HG02763 (cell line): ENCODE measurements around the gene DCAF7.
A peak's percentile ranks its signal among the peaks of the same experiment; 100 is the strongest.

ENCODE experiments used
- ATAC-seq: cut with Tn5 transposase; IDR thresholded peaks from one replicate; pipeline ENCODE4 v1.9.1; 2021; ENCODE audit warnings: mild to moderate bottlenecking, moderate library complexity; ENCODE audit not compliant: unreplicated experiment

Gene DCAF7

DNA sequence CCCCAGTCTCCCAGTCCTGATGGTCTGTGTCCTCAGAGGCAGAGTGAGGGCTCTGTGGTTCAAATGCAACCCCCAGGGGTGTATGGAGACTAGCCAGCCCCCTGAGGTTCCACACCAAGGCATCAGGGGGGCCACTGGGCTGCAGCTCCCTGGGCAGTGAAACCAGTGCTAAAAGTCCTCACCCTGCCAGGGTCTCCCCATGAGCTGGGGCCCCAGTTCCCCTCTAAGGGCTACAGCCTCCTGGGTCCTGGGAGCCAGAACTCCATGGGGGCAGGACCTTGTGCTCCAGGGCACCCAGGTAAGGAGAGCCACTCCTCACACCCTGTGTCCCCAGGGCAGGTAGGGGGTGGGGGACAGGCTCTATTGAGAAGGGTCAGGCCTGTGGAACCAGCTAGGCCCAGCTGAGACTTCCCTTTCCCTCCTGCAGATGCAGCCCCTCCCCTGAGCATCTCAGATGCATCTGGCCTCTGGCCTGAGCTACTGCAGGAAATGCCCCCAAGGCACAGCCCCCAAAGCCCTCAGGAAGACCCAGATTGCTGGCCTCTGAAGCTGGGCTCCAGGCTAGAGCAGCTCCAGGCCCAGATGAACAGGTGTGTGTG lies 6.4 kb upstream of the DCAF7 start:
- ATAC-seq = no peak

DNA sequence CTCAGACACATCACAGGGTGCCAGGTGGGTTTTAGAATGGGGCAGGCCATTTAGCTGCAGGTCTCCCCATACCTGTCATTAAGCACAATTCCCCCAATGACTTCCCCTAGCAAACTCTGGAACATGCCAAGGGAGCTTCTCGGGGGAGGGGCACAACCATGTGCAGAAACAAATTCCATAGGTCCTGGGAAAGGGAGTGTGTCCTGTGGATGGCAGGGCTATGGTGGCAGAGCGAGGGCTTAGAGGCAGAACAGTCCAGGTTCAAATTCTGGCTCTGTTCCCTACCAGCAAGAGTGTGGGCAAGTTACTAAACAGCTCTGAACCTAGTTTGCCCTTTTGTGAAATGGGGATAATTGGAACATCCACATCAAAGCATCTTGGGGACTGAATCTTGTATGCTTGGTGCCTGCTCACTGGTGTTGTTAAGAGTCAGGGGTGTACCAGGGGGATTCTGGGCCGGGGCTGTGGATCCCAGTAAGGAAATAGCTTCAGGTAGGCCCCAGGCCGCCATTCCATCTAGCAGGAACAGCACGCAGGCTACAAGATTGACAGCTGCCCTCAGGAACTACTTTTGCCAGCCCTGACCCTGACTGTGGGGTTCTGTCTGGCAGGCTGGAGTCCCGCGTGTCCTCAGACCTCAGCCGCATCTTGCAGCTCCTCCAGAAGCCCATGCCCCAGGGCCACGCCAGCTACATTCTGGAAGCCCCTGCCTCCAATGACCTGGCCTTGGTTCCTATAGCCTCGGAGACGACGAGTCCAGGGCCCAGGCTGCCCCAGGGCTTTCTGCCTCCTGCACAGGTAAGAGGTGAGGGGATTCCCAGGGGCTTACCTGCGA lies 5.6 kb upstream of the DCAF7 start:
- ATAC-seq = no peak

DNA sequence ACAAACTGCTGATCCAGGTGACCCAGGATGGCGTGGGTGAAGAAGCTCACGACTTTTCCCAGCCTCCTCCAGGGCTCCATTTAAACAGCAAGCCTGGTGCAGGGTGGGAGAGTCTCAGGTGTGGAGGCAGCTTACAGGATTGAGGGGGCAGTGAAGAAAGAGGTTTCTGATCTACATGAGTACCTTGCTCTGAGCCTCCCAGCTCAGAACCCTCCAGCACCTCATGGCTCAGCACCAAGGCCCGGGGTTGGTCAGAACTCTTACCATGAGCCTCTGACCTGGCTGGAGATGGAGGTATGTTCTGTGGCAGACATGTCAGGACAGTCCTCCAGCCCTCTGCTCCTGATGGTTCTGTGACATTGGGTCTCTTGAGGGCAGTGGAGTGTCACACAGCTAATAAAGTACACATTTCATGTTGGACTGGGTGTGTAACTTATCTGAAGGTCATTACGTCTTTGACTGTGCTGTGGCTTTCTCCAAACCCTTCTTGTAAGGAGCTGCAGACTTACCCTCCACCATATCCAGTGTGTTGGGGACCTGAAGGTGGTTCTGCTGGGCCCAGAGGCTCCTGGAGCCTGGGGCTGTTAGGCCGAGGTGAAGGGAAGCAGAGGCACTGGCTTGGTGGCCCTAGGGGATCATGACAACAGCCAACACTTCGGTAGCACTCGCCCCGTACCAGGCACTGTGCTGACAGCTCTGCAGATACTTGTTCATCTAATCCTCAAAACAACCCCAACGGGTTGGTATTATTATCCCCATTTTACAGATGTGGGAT lies 3.8 kb upstream of the DCAF7 start:
- ATAC-seq = no peak

DNA sequence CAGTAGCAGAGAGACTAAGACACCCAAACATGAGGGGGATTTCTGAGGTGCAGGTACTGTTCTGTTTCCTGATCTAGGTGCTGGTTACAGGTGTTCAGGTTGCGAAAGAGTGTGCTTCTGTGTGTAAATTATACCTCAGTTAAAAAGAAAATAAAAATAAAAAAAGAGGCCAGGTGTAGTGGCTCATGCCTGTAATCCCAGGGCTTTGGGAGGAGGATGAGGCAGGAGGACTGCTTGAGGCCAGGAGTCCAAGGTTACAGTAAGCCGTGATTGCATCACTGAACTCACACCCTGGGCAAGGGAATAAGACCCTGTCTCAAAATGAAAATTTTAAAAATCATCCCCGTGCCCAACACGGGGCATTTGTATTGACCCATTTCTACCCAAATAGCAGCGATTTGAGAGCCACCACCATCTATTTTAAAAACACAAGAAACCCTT lies 3.2 kb upstream of the DCAF7 start:
- no peak for ATAC-seq

DNA sequence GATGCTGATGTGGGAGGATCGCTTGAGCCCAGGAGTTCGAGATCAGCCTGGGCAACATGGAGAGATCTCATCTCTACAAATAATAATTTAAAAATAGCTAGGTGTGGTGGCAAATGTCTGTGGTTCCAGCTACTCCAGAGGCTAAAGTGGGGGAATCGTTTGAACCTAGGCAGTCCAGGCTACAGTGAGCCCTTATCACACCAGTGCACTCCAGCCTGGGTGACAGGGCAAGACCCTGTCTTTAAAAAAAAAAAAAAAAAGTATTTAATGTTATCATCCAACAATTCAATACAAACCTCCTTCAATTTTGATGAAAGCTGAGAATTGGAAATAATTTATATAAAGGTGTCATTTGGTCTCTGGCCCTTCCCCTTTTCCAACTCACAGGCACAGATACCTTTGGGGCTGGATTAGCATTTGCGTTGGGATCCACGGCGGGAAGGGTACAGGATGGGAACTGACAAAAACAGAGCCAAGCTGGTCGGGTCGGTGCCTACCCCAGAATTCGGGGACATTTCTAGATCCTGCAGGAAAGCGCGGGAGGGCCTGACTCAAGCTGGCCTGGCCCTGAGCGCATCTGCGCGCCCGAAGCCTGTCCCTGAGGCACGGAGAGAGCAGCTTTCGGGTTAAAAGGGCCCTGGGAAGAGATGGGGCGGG lies 860 bp upstream of the DCAF7 start:
- peak; percentile 18 for ATAC-seq

DNA sequence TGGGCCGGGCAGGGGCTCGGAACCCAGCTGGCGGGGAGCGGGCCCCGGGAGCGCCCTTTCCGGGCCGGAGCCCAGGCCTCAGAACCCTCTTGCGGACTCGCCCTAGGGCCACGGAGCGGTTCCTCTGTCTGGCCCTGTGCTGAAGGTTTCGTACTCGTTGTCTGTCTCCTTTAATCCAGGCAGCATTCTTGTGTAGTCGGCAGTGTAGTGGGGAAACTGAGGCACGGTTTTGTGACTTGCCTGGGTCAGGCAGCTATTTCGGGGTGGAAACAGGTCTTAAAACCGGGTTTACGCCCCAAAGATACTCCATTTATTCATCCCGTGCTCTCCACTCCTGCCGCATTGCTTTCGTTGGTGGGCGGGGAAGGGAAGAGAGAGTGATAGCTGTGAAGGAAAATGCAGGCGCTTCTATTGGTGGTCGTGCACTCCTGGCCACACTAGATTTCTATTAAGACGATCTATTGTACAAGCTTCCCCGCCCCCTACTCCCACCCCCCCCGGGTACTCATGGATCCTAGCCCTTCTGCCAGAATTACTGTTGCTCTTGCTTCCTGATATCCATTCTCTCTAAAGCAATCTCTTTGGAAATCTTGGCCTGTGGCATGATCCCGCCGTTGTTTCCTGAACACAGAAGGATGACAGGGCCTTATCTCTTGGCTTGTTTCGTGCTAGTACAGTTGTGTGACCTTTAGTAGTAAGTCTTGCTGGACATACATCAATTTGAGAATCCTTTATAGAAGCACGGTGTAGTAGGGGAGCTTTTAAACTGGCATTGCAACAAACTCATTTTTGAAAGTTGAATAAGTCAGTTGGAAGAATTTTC lies 751 bp downstream of the DCAF7 start:
- no peak for ATAC-seq

DNA sequence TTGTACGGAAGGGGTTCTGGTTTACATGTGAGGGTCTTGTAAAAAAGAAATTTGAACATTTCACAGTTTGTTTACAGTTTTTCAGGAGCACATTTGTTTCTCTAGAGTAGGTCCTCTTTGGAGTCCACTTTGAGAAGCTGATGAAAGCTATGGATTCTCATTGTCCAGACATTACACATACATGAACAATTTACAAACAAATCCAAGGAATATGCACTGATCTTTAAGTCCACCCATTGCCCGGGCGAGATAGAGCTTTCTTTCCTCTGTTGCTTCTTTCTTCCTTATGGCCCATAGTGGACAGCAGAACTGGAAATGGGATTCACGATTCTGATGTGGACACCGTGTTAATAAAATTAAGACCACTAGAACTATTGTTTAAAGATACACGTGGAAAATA lies 1.9 kb downstream of the DCAF7 start:
- ATAC-seq = no peak

DNA sequence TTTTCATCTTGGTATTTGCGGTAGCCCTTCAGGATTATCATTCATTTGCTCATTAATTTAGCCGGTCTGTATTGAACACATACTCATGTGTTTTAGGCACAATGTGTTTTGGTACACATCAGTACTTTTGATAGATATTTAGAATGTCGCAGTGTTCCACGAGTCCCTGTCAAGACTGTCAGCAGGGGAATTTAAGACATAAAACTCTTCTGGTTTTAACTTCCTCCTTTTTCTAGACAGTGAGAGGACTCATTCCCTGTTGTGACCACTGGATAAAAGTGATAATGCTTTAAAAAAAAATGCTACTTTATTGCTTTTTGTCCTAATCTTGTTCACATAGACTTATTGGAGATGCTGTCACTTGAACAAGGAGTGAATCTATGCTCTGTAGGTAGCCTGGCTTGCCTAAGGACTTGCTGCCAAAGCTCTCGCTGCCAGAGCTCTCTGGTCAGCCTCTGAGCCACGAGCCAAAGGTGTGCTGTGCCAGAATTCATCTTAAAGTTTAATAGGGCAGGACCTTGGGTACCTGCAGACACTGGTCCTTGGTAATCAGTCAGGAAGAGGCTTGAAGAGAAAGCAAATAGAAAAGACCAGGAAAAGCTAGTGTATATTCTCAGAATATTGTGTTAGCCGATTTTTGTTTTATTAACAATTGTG lies 5.4 kb downstream of the DCAF7 start:
- no peak for ATAC-seq

DNA sequence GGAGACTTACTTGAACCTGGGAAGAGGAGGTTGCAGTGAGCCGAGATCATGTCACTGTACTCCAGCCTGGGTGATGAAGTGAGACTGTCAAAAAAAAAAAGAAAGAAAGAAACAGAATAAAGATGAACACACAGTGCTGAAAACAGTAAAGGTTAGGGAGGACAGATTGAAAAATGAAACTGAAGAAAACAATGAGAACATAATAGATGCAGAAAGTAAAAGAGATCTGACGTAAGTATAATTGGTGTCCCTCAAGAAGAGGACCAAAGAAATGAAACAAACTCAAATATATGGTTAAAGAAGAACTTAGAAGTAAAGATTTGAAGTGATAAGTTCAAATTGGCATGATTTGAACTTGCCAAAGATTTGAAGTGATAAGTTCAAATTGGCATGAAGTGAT lies 7.1 kb downstream of the DCAF7 start:
- ATAC-seq = no peak

DNA sequence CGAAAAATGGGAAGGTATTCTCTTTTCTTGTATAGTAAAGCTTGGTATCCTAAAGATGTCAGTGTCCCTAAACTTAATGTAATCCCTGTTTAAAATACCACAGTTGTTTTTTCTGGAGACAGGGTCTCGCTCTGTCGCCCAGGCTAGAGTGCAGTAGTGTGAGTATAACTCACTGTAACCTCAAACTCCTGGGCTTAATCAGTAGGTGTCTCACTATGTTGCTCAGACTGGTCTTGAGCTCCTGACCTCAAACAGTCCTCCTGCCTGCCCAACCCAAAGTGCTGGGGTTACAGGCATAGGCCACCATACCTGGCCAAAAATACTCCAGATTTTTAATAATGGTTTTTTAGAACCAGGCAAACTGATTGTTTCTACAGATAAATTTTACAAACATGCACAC lies 8.2 kb downstream of the DCAF7 start:
- ATAC-seq = no peak

DNA sequence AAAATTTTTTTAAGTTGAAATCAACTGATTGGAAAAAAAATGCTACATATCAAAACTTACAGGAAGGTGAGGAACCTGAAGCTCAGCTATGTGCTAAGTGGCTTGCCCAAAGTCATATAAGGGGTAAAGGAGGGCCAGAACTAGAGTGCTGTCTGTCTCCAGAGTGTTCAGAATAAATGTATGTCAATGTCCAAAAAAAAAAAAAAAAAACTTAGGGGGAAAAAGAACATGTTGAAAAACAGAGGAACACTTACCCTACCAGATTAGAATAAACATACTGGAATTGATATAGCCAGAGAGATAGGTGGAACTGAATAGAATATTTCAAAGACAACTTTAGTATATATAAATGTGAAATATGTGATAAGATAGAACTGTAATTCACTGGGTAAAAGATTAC lies 11.5 kb downstream of the DCAF7 start:
- no peak for ATAC-seq

DNA sequence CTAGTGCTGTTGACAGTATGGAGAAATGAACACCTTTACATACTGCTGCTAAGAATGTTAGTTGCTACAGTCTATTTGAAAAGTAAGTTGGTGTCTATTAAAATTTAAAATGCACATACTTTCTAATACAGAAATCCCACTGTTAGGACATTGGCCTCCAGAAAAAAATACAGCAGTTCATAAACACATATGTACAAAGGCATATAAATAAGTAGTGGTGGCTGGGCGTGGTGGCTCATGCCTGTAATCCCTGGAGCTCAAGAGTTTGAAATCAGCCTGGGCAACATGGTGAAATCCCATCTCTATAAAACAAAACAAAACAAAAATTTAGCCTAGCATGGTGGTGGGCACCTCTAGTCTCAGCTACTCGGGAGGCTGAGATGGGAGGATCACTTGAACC lies 13.1 kb downstream of the DCAF7 start:
- no peak for ATAC-seq

DNA sequence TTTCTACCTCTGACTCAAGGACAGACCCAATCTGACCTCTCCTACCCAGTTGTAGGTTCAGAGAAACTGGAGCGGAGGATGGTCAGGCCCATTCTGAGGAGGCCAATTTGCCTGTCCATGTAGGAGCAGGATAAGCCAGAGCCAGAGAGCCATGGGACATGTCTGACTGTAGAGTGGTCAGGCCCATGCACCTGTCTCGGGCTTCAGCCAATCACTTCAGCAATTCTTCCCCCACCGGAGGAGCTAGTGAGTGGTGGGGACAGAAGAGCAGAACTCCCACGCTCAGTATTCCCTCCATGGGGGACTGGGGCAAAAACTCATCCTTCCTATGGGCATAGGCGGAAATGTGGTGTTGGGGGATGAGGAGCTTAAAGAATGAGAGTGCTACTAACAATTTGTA lies 14.3 kb downstream of the DCAF7 start:
- ATAC-seq = no peak

DNA sequence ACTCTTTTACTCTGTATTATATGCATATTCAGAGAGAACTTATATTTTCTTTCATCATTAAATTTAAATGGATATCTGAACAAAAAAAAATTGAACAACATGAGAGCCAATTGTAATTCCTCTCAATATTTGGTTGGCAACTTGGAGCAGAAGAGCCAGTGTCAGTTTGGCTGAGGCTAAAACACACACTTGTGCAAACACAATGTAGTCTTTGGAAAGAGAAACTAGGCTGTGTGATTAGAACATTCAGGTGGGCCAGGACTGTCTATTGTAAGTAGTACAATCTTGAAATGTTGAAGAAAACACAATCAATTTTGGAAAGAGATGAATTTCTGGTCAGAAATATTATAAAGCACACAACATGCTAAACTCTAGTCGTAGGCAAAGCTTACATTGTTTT lies 17.0 kb downstream of the DCAF7 start:
- ATAC-seq = no peak

DNA sequence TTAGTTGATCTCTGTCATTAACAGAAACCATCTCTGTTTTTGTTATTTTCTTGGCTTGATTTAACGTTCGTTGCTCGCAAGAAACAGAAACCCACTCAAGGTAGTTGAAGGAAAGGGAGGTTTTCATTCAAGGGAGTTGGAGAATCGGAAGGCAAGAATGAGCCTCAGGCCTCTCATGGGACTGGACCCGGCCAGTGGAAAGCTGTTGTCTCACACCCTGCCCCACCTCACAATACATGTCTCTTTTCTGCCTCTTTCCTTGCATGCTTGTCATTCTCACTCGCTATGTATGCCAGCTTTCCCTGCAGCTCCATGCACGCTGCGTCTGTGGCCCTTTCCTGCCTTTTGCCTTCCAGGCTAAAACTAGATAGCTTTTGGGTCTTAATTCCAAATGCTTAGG lies 18.3 kb downstream of the DCAF7 start:
- ATAC-seq = no peak

DNA sequence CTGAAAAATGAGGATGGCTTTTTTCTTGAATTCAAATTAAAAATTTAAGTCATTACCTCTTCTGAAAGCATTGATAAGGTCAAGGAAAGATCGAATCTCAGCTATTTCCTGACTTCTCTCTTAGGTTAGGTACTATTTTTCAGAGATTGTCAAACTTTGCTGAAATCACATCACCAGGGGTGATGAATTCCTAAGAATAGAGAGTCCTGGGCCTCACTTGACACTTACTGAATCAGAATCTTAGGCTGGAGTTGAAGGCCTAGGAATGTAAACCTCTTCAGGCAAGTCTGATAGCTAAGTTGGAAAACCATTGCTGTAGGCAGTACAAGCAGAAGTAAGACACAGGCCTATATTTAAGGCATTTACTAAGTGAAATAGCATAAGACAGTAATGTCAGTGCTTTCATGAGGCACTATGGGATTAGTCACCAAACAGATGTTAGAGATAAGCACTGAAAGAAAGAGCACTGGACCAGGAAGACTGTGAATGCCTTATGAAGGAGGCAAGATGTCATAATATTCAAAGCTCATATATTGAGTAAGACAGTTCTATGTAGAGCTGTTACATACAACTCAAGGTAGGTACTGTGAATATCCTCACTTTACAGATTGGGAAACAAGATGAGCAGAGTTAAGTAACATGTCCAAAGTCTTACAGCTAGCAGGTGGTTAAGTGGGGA lies 21.5 kb downstream of the DCAF7 start:
- ATAC-seq = no peak

DNA sequence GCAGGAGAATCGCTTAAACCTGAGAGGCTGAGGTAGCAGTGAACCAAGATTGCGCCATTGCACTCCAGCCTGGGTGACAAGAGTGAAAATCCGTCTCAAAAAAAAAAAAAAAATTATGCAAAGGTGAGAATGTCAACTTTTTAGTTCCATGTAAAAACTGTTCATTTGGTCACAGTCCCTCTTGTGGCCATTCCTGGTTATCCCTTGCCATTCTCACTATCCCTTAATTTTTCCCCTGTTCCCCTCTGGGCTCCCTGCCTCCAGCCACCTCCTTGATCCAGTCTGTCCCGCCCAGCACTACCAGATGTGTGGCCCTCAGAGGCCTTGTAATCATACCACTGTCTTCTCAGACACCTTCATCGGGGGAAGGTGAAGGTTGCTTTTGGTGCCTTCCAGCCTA lies 23.4 kb downstream of the DCAF7 start:
- ATAC-seq = no peak

DNA sequence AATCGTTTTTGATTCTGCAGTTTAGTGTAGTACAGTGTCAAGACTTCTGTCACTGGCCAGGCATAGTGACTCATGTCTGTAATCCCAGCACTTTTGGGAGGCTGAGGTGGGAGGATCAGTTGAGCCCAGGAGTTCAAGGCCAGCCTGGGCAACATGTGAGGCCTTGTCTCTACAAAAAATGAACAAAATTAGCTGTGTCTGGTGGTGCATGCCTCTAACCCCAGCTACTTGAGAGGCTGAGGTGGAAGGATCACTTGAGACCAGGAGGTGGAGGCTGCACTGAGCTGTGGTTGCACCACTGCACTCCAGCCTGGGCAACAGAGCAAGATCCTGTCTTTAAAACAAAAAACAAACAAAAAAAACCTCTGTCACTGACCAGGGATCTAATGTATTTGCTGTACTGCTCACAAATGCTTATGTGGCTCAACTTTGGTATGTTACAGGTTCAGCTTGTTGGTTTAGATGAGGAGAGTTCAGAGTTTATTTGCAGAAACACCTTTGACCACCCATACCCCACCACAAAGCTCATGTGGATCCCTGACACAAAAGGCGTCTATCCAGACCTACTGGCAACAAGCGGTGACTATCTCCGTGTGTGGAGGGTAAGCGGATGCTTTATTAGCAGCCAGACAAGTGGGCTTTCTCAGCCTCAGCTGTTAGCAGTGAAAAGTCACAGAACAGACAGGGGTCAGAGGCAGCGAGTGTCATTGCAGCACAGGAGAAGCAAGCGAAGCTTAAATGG lies 27.9 kb downstream of the DCAF7 start:
- no peak for ATAC-seq

DNA sequence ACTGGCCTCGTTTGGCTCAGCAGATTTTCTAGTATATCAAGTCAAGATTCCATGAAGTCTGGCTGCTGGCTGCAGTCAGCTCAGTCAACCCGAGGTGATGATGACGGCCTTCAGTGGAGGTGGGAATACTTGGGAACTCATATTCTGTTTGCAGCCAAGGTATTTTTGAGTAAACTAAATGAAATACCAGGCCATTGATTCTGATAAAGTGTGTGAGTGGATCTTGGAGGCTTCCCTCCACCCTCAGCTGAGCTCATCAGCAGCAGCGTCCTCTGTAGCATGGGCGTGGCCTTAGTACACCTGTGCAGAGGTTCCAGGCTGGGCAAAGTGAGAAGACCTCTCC lies 28.5 kb downstream of the DCAF7 start:
- ATAC-seq = no peak
